GM21576 (cell line): ENCODE measurements around the gene STON1.
"Not testable (repeated sequence)": the region's sequence is repeated elsewhere in the genome, so short reads cannot be mapped to it uniquely, and the experiment has no call there.

Experiments used
- ATAC-seq: cut with Tn5 transposase; IDR thresholded peaks from one replicate; pipeline ENCODE4 v1.9.1; 2021; ENCODE audit warnings: mild to moderate bottlenecking, moderate library complexity; ENCODE audit not compliant: unreplicated experiment

The STON1 gene

DNA sequence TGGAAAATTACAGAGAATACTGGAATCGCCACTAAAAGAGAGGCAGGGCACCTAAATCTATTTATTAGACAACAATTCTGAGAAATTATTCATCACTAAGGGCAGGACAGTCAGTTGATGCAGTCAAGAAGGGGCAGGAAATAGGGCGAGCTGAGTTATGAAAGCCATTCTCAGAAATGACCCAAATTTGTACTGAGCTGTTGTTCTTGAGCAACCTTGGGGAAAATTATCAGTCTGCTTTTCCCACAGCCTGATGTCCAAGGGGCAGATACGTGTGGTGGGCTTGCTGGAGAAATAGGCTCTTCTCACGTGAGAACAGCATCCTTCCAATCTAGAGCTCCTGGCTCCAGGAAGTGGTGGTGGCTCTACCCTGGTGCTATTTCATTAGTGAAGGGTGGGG lies 38.6 kb downstream of the STON1 start:
- ATAC-seq, result no peak

DNA sequence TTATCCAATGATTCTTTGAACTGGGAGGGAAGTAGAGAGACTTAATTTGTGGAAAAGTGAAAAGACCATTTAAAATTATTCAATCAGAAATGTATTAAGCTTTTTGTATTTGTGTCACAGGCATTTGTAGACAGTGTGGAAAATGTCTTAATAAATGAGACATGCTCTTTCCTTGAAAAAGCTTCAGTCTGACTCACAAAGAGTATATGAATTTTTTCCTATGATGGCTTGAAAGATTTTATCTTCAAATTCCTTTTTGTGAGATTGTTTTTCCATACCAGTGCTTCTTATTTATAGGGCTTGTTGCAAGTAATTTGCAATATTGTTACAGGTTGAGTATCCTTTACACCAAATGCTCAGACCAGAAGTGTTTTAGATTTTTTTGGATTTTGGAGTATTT lies 39.5 kb downstream of the STON1 start:
- ATAC-seq, result no peak

DNA sequence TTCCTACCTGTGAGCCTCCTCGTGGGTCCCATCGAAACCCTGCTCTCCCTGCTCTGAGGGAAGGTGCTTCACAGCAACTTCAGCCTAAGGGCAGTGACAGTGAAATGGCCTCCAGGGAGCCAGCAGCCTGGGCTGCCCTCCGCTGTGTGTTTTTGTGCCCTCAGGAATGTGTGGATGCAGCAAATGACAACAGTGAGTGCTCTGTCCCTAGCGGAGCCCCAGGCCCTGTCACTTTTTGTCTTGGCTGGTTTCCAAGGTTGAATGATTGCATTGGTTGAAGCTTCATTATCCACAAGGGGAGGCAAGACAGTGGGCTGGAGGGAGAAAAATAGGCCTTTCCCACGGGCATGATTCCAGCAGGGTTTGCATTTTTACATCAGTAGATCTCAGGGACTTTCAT lies 42.9 kb downstream of the STON1 start:
- ATAC-seq, result no peak

DNA sequence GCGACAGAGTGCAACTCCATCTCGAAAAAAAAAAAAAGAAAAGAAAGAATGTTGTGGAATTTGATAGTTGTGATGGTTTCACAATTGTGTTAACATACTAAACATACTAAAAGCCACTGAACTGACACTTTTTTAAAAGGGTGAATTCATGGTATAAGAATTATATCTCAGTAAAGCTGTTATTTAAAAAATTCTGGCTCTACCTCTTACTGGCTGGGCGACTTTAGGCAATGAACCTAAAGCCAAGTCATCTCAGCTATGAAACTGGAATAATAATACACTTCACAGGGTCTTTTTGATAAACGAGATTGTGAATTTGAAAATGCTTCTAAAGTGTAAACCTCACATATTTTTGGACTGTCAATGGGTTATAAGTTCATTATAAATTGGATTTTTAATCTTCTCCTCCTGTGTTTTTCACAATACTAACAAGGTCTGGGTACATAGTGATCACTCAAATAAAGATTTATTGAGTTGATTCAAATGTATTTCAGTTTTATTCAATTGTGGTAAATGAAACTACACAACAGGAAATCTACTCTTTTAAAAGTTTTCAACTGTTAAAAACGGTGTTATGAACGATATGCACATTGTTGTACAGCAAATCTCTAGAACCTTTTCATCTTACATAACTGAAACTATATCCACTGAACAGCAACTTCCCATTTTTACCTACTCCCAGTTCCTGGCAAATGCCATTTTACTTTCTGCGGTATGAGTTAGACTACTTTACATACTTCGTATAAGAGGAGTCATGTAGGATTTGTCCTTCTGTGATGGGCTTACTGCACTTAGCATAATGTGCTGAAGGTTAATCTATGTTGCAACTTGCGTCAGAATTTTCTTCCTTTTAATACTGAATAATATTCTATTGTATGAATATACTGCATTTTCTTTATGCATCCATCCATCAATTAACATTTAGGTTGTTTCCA lies 44.7 kb downstream of the STON1 start:
- no peak for ATAC-seq

DNA sequence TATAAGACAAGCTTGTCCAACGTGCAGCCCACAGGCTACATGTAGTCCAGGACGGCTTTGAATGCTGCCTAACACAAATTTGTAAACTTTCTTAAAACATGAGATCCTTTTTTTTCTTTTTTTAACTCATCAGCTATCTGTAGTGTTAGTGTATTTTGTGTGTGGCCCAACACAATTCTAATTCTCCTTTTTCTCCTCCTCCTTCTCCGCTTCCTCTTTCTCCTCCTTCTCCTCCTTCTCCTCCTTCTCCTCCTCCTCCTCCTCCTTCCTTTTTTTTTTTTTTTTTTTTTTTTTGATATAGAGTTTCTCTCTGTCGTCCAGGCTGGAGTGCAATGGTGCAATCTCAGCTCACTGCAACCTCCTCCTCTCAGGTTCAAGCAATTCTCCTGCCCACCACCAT lies 48.4 kb downstream of the STON1 start:
- no peak for ATAC-seq

DNA sequence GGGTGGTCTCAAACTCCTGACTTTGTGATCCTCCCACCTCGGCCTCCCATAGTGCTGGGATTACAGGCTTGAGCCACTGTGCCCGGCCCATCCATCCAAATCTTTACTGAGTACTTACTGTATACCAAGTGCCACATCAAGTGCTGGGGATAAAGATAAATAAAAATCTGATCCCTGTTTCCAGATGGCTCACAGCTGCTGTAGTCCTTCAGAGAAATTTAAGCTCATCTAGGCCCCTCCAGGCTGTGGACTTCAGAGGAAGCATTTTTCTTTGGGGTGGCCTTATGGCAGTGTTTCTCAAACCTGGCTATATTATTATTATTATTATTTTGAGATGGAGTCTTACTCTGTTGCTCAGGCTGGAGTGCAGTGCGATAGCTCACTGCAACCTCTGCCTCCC lies 54.0 kb downstream of the STON1 start:
- ATAC-seq, result no peak

DNA sequence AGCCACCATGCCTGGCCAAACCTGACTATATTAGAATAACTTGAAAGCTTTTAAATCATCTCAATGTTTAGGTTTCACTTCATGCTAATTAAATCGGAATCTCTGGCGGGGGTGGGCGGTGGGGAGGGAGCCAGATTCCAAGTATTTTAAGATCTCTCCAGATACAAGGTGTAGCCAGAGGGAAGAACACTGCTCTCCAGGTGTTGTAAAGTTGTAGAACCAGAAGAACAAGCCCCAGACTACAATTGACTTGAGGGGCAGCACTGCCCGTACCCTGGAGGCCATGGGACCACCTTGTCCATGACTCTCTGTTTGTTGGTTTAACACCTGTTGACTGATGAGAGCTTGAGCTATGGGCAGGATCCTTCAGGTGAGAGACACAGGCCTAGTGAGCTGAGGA lies 54.6 kb downstream of the STON1 start:
- ATAC-seq, result no peak

DNA sequence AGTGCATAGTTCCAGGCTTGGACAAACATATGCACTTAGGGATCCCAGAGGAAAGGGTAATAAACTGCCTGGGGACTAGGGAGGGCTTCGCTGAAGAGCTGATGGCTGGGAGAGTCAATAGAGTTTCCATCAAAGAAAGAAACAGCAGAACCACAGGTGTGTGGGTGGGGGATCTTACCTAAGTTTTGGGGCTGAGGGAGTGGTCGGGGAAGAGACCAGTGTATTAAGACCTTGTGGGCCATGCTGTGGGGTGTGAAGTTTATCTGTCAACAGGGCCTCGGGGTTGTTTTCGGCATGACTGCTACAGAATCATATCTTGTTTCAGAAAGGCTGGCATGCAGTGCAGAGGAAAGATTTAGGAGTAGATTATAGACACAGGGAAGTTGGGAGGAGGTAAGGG lies 56.5 kb downstream of the STON1 start:
- ATAC-seq, result no peak

DNA sequence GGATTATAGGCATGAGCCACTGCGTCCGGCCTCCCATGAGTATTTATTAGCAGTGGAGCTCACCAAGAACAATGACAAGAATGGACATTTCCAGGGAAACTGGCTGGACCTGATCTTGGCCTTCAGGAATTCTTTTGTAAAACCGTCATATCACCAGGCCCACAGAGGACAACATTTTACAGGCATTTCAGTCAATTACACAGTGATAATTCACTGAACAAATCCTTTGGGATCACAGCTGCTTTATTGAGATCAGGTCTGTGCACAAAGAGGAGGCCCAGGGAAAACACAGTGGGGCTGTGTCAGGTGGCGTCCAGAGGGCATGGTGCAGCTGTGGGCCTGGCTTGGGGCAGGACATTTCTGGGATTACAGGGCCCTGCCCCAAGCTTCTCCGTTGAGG lies 57.6 kb downstream of the STON1 start:
- ATAC-seq, result no peak

DNA sequence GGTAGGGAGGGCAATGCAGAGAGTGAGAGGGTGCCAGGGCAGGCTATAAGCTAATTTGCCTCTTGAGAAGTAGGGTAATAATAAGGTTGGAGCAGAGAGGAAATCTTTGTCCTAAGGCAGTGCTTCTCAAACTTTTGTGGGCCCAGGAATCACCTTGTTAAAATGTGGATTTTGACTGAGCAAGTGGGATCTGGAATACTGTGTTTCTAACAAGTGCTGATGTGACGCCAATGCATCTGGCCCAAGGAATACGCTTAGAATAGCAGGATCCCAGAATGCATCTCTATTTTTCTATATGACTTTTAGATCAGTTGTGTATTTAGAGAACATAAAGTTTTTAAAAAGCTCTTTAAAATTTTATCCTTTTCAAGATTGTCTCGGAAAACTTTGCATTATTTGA lies 58.0 kb downstream of the STON1 start:
- no peak for ATAC-seq

DNA sequence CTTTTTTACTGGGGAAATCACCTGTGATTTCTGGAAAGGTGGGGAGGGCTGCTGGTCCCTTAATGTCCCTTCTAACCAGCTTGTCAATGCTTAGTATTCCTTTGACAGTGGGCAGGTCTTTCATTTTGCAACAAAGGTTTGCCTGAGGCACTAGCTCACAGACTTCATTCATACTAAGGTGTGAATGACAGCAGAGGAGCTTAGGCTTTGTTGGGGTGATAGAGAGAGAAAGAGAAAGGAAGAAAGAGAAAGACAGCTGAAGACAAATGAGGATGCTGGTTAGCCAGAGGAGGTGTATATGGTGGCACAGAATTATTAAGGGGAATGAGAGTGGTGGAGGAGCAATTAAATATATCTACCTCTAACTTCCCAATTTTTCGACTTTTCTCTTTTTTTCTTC lies 58.8 kb downstream of the STON1 start:
- ATAC-seq, result no peak

DNA sequence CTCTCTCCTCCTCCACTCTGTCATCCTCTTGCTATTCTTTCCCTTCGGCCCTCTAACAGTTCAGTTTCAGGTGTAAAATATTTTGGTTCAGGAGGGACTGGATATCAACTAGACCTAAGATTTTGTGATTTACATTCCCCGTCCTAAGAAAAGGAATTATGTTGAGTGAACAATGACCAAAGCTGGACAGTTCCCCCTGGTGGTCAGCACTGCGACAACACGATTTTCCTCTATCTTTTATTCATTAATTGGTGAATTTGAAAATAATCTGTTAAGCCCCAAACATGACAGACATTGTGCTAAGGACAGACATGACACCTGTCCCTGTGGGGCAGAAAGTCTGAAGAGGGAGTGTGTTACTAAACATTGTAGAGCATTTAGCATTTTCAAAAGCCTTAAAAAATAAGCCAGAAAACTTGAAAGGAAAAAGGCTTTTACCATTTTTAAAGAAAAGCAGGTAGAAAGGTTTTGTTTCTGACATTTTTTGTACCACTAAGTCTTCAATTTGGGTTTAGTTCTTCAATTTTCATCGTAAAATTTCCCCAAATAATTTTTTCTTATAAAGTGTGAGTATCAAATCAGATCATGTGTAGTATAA lies 59.3 kb downstream of the STON1 start:
- no peak for ATAC-seq

DNA sequence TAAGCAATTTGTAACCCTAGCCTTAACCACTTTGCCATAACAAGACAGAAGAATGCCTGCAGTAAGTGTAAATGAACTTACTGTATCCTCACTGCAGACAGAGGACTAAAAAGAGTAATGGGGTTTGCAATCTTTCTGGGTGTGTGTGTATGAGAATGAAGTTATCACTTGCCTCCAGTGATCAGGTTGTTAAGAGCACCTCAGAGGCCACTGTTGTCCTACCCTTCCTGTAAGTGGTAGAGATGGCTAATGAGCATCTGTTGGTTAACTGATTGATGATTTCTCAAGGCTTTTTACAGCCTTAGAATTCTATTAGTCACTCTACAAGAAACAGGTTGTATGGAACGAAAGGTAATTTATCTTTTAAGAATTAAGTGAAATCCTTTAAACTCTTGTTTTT lies 60.1 kb downstream of the STON1 start:
- ATAC-seq, result no peak

DNA sequence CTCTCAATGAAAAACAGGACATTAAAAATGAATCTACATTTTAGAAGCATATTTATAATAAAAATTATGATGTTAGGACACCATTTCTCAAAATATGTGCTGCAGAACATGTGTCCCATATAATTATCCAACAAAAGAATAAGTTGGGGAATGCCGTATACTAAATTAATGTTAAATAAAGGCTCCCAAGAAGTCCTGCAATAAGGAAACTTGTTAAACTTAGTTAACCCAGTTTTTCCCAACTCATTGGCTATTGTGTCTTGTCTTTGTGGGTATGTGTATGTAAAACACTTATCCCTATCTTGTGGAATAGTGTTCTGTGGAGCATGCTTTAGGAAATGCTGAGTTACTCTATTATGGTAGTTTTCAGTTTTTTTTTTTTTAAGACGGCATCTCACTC lies 62.1 kb downstream of the STON1 start:
- no peak for ATAC-seq

DNA sequence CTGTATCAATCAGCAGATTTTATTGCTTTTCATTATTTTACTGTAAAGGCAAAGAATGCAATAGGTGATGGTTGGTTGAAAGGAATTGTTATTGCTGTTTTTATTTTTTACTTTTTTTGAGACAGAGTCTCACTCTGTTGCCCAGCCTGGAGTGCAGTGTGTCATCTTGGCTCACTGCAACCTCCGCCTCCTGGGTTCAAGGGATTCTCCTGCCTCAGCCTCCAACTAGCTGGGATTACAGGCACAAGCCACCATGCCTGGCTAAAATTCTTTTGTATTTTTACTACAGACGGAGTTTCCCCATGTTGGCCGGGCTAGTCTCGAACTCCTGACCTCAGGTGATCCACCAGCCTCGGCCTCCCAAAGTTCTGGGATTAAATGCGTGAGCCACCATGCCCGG lies 66.8 kb downstream of the STON1 start:
- ATAC-seq, result not testable (repeated sequence)

DNA sequence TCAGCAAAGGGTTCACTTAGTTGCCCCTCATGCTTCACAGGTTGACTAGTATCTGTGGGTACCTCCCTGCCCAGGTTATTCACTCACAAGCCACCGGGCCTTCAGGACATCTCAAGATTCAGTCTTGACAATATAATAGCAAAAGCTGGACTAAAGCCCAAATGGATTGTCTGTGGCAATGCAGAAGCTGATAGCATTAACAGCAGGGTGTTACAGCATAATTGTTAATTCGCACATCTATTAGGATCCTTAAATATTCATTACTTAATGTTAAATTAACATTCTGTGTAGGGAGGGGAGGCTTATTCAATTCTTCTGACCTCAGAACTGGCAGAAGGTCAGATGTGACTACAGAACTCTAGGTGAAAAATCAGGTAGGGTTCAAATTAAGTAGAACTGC lies 67.5 kb downstream of the STON1 start:
- ATAC-seq, result no peak

DNA sequence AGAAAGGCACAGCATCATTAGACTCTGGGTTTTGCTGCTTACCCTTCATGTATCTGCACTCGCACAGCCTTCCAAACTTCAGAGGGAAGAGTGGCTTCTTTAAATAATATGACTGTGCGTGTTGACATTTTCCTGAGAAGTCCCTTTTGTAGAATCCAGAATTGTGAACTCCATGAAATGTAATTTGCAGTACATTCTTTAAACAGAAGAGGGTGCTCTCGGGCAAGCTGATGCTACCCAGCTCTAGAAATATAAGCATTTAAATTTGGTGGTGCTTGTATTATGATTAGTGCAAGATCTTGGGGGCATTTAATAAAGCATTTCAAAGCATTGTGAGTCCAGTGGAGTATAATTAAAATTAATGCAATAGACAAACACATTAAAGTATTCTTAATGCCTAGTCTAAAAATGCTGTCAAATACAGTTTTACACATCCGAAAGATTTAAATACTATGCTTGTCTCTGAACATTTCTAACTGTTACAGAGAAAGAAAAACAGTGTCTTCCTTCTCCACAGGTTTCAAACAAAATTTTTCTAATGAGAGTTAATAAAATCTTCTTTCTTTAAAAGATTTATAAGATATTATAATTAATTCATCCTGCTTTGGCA lies 70.4 kb downstream of the STON1 start:
- ATAC-seq, result no peak

DNA sequence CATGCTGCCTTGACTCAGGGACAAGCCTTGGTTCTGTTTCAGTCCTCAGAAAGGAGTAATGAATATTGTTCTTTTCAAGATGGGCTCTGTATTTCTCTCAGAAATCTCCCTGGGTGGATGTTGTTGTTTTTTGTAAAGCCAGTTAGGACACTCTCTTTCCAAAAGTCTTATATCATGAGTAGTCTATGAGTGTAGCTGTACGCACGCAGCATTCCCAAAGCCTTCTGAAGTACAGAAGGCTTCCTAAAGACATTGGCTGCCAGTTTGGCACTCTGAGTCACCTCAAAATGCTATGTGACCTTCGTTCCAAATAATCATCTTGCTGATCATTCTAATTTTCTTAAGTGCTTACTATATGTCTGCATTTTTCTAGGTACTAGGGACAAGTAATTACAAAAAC lies 71.0 kb downstream of the STON1 start:
- no peak for ATAC-seq

DNA sequence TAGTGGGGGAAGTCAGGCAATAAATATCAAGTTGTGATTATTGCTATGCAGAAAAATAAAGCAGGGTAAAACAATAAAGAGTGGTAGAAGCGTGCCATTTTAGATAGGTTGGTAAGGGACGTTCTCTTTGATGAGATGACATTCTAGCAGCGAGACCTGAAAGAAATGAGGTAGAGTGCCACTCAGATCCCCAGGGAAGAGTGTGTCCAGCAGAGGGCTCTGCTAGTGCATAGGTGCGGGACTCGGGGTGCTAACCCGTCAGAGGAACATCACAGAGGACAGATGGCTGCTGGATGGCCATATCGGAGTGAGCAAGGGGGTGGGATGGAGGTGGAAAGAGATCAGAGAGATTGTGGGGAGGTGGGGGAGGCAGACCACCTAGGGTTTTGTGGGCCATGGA lies 71.4 kb downstream of the STON1 start:
- no peak for ATAC-seq

DNA sequence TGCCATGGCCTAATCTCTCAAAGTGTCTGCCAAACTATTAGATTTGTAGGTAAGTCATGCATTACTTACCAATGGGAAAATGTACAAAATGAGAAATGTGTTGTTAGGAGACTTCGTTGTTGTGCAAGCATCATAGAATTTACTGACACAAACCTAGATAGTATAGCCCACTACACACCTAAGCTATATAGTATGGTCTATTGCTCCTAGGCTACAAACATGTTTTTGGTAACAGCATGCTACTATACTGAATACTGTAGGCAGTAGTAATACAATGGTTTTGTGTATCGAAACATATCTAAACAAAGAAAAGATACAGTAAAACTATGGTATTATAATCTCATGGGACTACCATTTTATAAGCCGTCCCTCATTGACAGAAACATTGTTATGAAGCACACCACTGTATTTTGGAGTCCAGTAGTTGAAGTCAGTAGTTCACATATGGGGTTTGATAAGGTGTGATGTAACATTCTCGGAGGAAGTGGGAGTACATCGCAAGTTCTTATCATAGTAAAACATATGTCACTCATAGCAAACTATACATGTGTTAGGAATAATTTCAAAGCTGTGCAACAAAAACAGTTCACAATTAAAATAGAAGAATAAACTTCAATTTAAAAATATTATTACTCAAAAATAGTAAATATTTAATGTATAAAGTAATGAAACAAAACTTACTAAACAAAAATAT lies 75.7 kb downstream of the STON1 start:
- no peak for ATAC-seq

DNA sequence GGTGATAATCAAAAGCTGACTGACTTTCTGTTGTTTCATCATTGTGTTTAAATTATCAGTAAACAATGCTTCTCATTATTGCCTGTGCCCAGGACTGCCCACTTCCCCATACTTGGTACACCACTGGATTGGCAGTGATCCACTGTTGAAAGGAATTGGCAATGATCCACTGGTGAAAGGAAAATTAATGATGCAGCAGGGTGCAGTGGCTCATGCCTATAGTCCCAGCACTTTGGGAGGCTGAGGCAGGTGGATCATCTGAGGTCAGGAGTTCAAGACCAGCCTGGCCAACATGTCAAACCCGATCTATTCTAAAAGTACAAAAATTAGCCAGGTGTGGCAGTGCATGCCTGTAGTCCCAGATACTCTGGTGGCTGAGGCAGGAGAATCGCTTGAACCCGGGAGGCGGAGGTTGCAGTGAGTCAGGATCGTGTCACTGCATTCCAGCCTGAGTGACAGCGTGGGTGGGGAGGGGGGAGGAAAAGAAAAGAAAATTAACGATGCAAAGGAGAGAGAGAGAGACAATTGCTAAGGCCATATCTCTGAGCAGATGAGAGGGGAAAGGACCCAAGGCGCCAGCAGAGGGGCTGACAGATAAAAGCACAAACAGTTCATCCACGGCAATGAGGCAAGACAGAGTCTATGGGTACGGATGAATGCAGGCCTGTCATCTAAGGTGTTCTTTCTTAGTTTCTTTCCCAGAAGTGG lies 77.5 kb downstream of the STON1 start:
- no peak for ATAC-seq
